ENCODE measurements around the gene SEPTIN5.
A peak's percentile ranks its signal among the peaks of the same experiment; 100 is the strongest.

Gene SEPTIN5

GRCh38 chr22:19717181-19717580, 2.9 kb downstream of the SEPTIN5 start:
- no peak overlapping the region for H3K4me3 ChIP-seq (ENCODE audit: low read depth, low read length)
- peaks cover 34% of the 10 kb centered on the region for H3K36me3 ChIP-seq
- H3K27me3 ChIP-seq (ENCODE audit: insufficient read depth, low read depth, severe bottlenecking): no peaks in the 10 kb centered on the region
- no peak overlapping the region for H3K27ac ChIP-seq
- DNase-seq: no peak
- no peaks in the 10 kb centered on the region for H3K9me3 ChIP-seq (ENCODE audit: severe bottlenecking)
- TF ChIP-seq CTCF (IDR thresholded peaks at IDR 0.05; ENCODE audit: low read depth, low read length): no peak

GRCh38 chr22:19717691-19718455, 3.6 kb downstream of the SEPTIN5 start:
- peak; percentile 89 for TF ChIP-seq CTCF (IDR thresholded peaks at IDR 0.05; ENCODE audit: low read depth, low read length)
- peak; percentile 69 for DNase-seq
- H3K27ac ChIP-seq: peak overlapping the region; percentile 75
- H3K36me3 ChIP-seq: peaks cover 41% of the 10 kb centered on the region
- no peaks in the 10 kb centered on the region for H3K9me3 ChIP-seq (ENCODE audit: severe bottlenecking)
- H3K27me3 ChIP-seq (ENCODE audit: insufficient read depth, low read depth, severe bottlenecking): no peaks in the 10 kb centered on the region
- peak overlapping the region; percentile 33; the same call in 1 of the 2 replicates for H3K4me3 ChIP-seq (ENCODE audit: low read depth, low read length)

GRCh38 chr22:19718456-19719049, 4.2 kb downstream of the SEPTIN5 start:
- H3K27ac ChIP-seq: peak overlapping the region; percentile 75
- H3K27me3 ChIP-seq (ENCODE audit: insufficient read depth, low read depth, severe bottlenecking): no peaks in the 10 kb centered on the region
- no peak for DNase-seq
- TF ChIP-seq CTCF (IDR thresholded peaks at IDR 0.05; ENCODE audit: low read depth, low read length): no peak
- peaks cover 46% of the 10 kb centered on the region for H3K36me3 ChIP-seq
- H3K4me3 ChIP-seq (ENCODE audit: low read depth, low read length): no peak overlapping the region
- no peaks in the 10 kb centered on the region for H3K9me3 ChIP-seq (ENCODE audit: severe bottlenecking)

GRCh38 chr22:19719050-19719482, 4.8 kb downstream of the SEPTIN5 start:
- Histone ChIP-seq H3K4me3 (ENCODE audit: low read depth, low read length) (no peak overlapping the region), H3K9me3 (ENCODE audit: severe bottlenecking) (no peaks in the 10 kb centered on the region), H3K27me3 (ENCODE audit: insufficient read depth, low read depth, severe bottlenecking) (no peaks in the 10 kb centered on the region), H3K27ac (no peak overlapping the region), H3K36me3 (peaks cover 46% of the 10 kb centered on the region)
- TF ChIP-seq CTCF (IDR thresholded peaks at IDR 0.05; ENCODE audit: low read depth, low read length): no peak
- DNase-seq: no peak

GRCh38 chr22:19719488-19720021, 5.3 kb downstream of the SEPTIN5 start:
- DNase-seq: no peak
- no peak overlapping the region for H3K4me3 ChIP-seq (ENCODE audit: low read depth, low read length)
- H3K9me3 ChIP-seq (ENCODE audit: severe bottlenecking): no peaks in the 10 kb centered on the region
- no peaks in the 10 kb centered on the region for H3K27me3 ChIP-seq (ENCODE audit: insufficient read depth, low read depth, severe bottlenecking)
- no peak for TF ChIP-seq CTCF (IDR thresholded peaks at IDR 0.05; ENCODE audit: low read depth, low read length)
- H3K36me3 ChIP-seq: peaks cover 46% of the 10 kb centered on the region
- no peak overlapping the region for H3K27ac ChIP-seq
